SU-DHL-6 (cell line): ENCODE results near the gene LDLRAD1.

Experiments used
- EZH2phosphoT487 ChIP-seq: fragments of 200-600 bp; sonication (generic), shearing (Covaris generic); conservative IDR thresholded peaks from 2 replicates; pipeline ENCODE4 v1.6.1; 2018; ENCODE audit warnings: mild to moderate bottlenecking, antibody characterized with exemption, low read length, moderate library complexity, mixed read lengths
- TF ChIP-seq, protein P1 (sequence below): fragments of 200-600 bp; sonication (generic); IDR thresholded peaks from one replicate; pipeline ENCODE4 v1.5.1; 2017; ENCODE audit warnings: antibody characterized with exemption, mild to moderate bottlenecking, low read length, moderate library complexity; ENCODE audit not compliant: insufficient read depth, poor library complexity, severe bottlenecking

DNA sequence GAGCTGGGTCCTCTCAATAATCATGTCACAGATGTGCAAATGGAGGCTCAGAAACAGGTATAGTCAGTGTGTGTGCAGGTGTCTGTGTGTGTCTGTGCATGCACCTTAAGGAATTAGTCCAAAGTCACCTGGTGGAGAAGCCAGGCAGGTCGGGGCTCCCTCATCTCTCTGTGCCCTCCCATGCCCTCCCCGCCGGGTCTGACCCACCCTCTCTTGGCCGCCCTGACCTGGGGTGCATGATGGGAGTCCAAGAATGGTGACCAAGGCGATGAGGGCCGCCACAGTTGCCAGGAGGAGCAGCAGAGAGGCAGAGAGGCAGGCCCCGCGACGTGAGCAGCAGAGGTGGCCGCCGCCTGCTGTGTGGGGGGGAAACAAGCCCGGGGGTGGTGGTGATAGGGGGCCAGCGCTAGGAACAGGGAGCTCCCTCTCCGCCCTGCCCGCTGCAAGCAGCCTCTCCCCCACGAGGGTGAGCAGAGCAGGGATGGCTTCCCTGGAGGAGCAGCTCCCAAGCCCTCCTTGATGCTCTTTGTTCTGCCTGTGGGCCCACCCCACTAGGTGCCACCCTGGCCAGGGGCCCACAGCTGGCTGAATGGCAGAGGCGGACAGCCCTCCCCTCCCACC, 3.9 kb downstream of the LDLRAD1 start:
- TF ChIP-seq, protein P1, sequence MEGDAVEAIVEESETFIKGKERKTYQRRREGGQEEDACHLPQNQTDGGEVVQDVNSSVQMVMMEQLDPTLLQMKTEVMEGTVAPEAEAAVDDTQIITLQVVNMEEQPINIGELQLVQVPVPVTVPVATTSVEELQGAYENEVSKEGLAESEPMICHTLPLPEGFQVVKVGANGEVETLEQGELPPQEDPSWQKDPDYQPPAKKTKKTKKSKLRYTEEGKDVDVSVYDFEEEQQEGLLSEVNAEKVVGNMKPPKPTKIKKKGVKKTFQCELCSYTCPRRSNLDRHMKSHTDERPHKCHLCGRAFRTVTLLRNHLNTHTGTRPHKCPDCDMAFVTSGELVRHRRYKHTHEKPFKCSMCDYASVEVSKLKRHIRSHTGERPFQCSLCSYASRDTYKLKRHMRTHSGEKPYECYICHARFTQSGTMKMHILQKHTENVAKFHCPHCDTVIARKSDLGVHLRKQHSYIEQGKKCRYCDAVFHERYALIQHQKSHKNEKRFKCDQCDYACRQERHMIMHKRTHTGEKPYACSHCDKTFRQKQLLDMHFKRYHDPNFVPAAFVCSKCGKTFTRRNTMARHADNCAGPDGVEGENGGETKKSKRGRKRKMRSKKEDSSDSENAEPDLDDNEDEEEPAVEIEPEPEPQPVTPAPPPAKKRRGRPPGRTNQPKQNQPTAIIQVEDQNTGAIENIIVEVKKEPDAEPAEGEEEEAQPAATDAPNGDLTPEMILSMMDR: no peak
- no peak for TF ChIP-seq EZH2phosphoT487
